Neural cell (in vitro differentiated cells): Measurements from ENCODE around the gene IL10RA. TPM values are rescaled to one million over a fixed set of nuclear protein-coding genes. Genes with fewer than 3 reads are reported as not detected.

ENCODE experiments used
- H2AFZ ChIP-seq: fragments of 200-600, 300-800 bp; sonication (generic), shearing (Covaris generic); 2 replicates; pipeline ENCODE4 v1.6.0; 2014; ENCODE audit warnings: low read depth, mild to moderate bottlenecking, antibody characterized with exemption, low read length, moderate library complexity
- H3F3A ChIP-seq: fragments of 200-600 bp; shearing (Covaris generic); 2 replicates; pipeline ENCODE4 v1.6.1; 2016; ENCODE audit warnings: mild to moderate bottlenecking, moderate library complexity, mixed read lengths, antibody characterized with exemption, low read length; ENCODE audit not compliant: insufficient read depth, poor library complexity, severe bottlenecking
- H3K27ac ChIP-seq: fragments of 200-600, 300-800 bp; sonication (generic), shearing (Covaris generic); 2 replicates; pipeline ENCODE4 v1.5.1; 2014; ENCODE audit warnings: mild to moderate bottlenecking, low read length, moderate library complexity
- H3K27me3 ChIP-seq: fragments of 300-800, 200-600 bp; sonication (generic), shearing (Covaris generic); 2 replicates; pipeline ENCODE4 v1.6.0; 2014; ENCODE audit warnings: mild to moderate bottlenecking, low read depth, low read length, moderate library complexity; ENCODE audit not compliant: insufficient read depth
- H3K36me3 ChIP-seq: fragments of 300-800, 200-600 bp; sonication (generic), shearing (Covaris generic); 2 replicates; pipeline ENCODE4 v1.5.1; 2014; ENCODE audit warnings: mild to moderate bottlenecking, antibody characterized with exemption, low read length, moderate library complexity; ENCODE audit not compliant: insufficient read depth
- H3K4me2 ChIP-seq: fragments of 300-800, 200-600 bp; sonication (generic), shearing (Covaris generic); 2 replicates; pipeline ENCODE4 v1.6.0; 2014; ENCODE audit warnings: mild to moderate bottlenecking, low read length
- H3K4me3 ChIP-seq: fragments of 300-800, 200-600 bp; sonication (generic), shearing (Covaris generic); 2 replicates; pipeline ENCODE4 v1.5.1; 2014; ENCODE audit warnings: mild to moderate bottlenecking, low read length, moderate library complexity
- H3K79me2 ChIP-seq: fragments of 200-600 bp; shearing (Covaris generic); replicated peaks from 2 replicates; pipeline ENCODE4 v1.6.0; 2014; ENCODE audit warnings: mild to moderate bottlenecking, low read length, moderate library complexity; ENCODE audit not compliant: insufficient read depth
- H3K9ac ChIP-seq: fragments of 300-800, 200-600 bp; sonication (generic), shearing (Covaris generic); 2 replicates; pipeline ENCODE4 v1.6.1; 2016; ENCODE audit warnings: mild to moderate bottlenecking, low read length, mixed read lengths
- H3K9me2 ChIP-seq: fragments of 200-600 bp; shearing (Covaris generic); 2 replicates; pipeline ENCODE4 v1.6.1; 2016; ENCODE audit warnings: mild to moderate bottlenecking, low read length, mixed read lengths; ENCODE audit not compliant: insufficient read depth
- H3K9me3 ChIP-seq: fragments of 200-600, 300-800 bp; sonication (generic), shearing (Covaris generic); 2 replicates; pipeline ENCODE4 v1.6.1; 2016; ENCODE audit warnings: mild to moderate bottlenecking, mixed run types, low read length, moderate library complexity, mixed read lengths
- H4K20me1 ChIP-seq: fragments of 200-600 bp; shearing (Covaris generic); 2 replicates; pipeline ENCODE4 v1.6.1; 2016; ENCODE audit warnings: mild to moderate bottlenecking, mixed run types; ENCODE audit not compliant: insufficient read depth
- CTCF ChIP-seq: fragments of 450-650 bp; IDR thresholded peaks from 2 replicates; pipeline ENCODE4 v1.5.1; 2014; ENCODE audit warnings: antibody characterized with exemption, mild to moderate bottlenecking, moderate library complexity; ENCODE audit not compliant: poor library complexity, severe bottlenecking
- EP300 ChIP-seq: fragments of 450-650 bp; conservative IDR thresholded peaks from 2 replicates; pipeline ENCODE4 v1.6.1; 2014; ENCODE audit warnings: antibody characterized with exemption, mild to moderate bottlenecking, moderate library complexity; ENCODE audit not compliant: poor library complexity, severe bottlenecking
- EZH2 ChIP-seq: fragments of 200-600, 300-800 bp; shearing (Covaris generic), sonication (generic); IDR thresholded peaks from 2 replicates; pipeline ENCODE4 v1.6.1; 2014; ENCODE audit warnings: antibody characterized with exemption, low read length, borderline replicate concordance, mild to moderate bottlenecking; ENCODE audit not compliant: insufficient read depth, poor library complexity, severe bottlenecking
- MXI1 ChIP-seq: fragments of 450-650 bp; conservative IDR thresholded peaks from 2 replicates; pipeline ENCODE4 v1.6.1; 2014; ENCODE audit warnings: antibody characterized with exemption, mild to moderate bottlenecking; ENCODE audit not compliant: poor library complexity, severe bottlenecking
- POLR2AphosphoS5 ChIP-seq: IDR thresholded peaks from 2 replicates; pipeline ENCODE4 v1.6.1; 2012
- RAD21 ChIP-seq: fragments of 450-650 bp; conservative IDR thresholded peaks from 2 replicates; pipeline ENCODE4 v1.6.1; 2014; ENCODE audit warnings: antibody characterized with exemption, mild to moderate bottlenecking, moderate library complexity
- REST ChIP-seq: IDR thresholded peaks from 2 replicates; pipeline ENCODE4 v1.6.1; 2012; ENCODE audit warnings: borderline replicate concordance
- SMC3 ChIP-seq: fragments of 450-650 bp; conservative IDR thresholded peaks from 2 replicates; pipeline ENCODE4 v1.6.1; 2014; ENCODE audit warnings: antibody characterized with exemption, mild to moderate bottlenecking, moderate library complexity; ENCODE audit not compliant: poor library complexity
- TAF1 ChIP-seq: IDR thresholded peaks from 2 replicates; pipeline ENCODE4 v1.6.1; 2012; ENCODE audit warnings: low read depth
- polyA plus RNA-seq: library from polyadenylated mRNA; depleted of rRNA; stranded (reverse); fragments of >200 nt; gene quantifications from 2 replicates; pipeline ENCODE4 v1.2.3, GENCODE V29; 2014

Gene IL10RA
- polyA plus RNA-seq, 1 donor from 2014 or later, result 1.1 TPM

GRCh38 chr11:117973503-117973860 is 12.7 kb upstream of the IL10RA start:
- Histone ChIP-seq H2AFZ (no peak overlapping the region), H3F3A (no peaks in the 10 kb centered on the region)

GRCh38 chr11:117976445-117976844 is 9.7 kb upstream of the IL10RA start:
- H3K9me3 ChIP-seq, result no peaks in the 10 kb centered on the region
- no peaks in the 10 kb centered on the region for H3F3A ChIP-seq

More at GRCh38 chr11:117973503-117973860, 12.7 kb upstream of the IL10RA start:
- Histone ChIP-seq H3K79me2 (no peaks in the 10 kb centered on the region), H3K4me2 (no peak overlapping the region), H4K20me1 (no peaks in the 10 kb centered on the region), H3K27me3 (no peaks in the 10 kb centered on the region), H3K9me3 (no peaks in the 10 kb centered on the region), H3K9me2 (no peaks in the 10 kb centered on the region), H3K9ac (no peak overlapping the region), H3K36me3 (no peaks in the 10 kb centered on the region), H3K4me3 (no peak overlapping the region), H3K27ac (no peak overlapping the region)
- no peak for TF ChIP-seq EP300
- TF ChIP-seq POLR2AphosphoS5, result no peak
- TF ChIP-seq TAF1, result no peak
- TF ChIP-seq RAD21, result no peak
- TF ChIP-seq EZH2, result no peak
- TF ChIP-seq MXI1, result no peak

More at GRCh38 chr11:117976445-117976844, 9.7 kb upstream of the IL10RA start:
- Histone ChIP-seq H3K79me2 (no peaks in the 10 kb centered on the region), H3K9me2 (no peaks in the 10 kb centered on the region), H3K36me3 (no peaks in the 10 kb centered on the region), H3K27ac (no peak overlapping the region), H3K4me2 (no peak overlapping the region), H3K4me3 (no peak overlapping the region), H3K9ac (no peak overlapping the region), H3K27me3 (no peaks in the 10 kb centered on the region), H2AFZ (no peak overlapping the region), H4K20me1 (no peaks in the 10 kb centered on the region)
- TF ChIP-seq RAD21 (no peak), REST (no peak), EP300 (no peak), MXI1 (no peak), CTCF (no peak), EZH2 (no peak), SMC3 (no peak), POLR2AphosphoS5 (no peak), TAF1 (no peak)
